ENCODE data around the gene EPHA5. TPM values are rescaled to one million over a fixed set of nuclear protein-coding genes. Genes with fewer than 3 reads are reported as not detected.
A peak's percentile ranks its signal among the peaks of the same experiment; 100 is the strongest.

The EPHA5 gene
- total RNA-seq, 1 donor from 2014 or later = 1.2 TPM

GRCh38 chr4:65370709-65371108 is 299.6 kb downstream of the EPHA5 start:
- H3K36me3 Mint-ChIP-seq (ENCODE audit: low read depth, unreplicated experiment) = no peaks in the 10 kb centered on the region
- Histone ChIP-seq H3K9me3 (ENCODE audit: insufficient read depth, low read depth, low read length) (no peaks in the 10 kb centered on the region), H3K27me3 (ENCODE audit: insufficient read depth, low read length) (no peaks in the 10 kb centered on the region), H3K4me2 (ENCODE audit: low read length) (no peak overlapping the region), H3K4me1 (ENCODE audit: insufficient read depth, low read length) (no peaks in the 10 kb centered on the region), H3K9ac (ENCODE audit: low read length) (no peak overlapping the region), H3K36me3 (ENCODE audit: insufficient read depth, low read length) (no peaks in the 10 kb centered on the region), H4K20me1 (ENCODE audit: insufficient read depth, low read length) (no peaks in the 10 kb centered on the region), H3K79me2 (ENCODE audit: insufficient read depth, low read length) (no peaks in the 10 kb centered on the region), H2AFZ (ENCODE audit: low read depth, low read length) (no peak overlapping the region), H3K4me3 (ENCODE audit: insufficient read depth, low read depth, low read length) (no peak overlapping the region), H3K27ac (ENCODE audit: low read depth, low read length) (no peak overlapping the region)
- no peaks in the 10 kb centered on the region for H3K4me1 Mint-ChIP-seq (ENCODE audit: low read depth, unreplicated experiment)
- DNase-seq (ENCODE audit: low read depth) = no peak
- no peaks in the 10 kb centered on the region for H3K27me3 Mint-ChIP-seq (ENCODE audit: low read depth, unreplicated experiment)
- TF ChIP-seq EZH2 (IDR thresholded peaks at IDR 0.05; ENCODE audit: insufficient read depth, low read length) (no peak), CTCF (IDR thresholded peaks at IDR 0.05; ENCODE audit: insufficient read depth, low read depth, low read length) (no peak)
- no peak for FAIRE-seq
- no peak overlapping the region for H3K27ac Mint-ChIP-seq (ENCODE audit: unreplicated experiment)
- no peaks in the 10 kb centered on the region for H3K9me3 Mint-ChIP-seq (ENCODE audit: unreplicated experiment)
- no peak overlapping the region for H3K4me3 Mint-ChIP-seq (ENCODE audit: unreplicated experiment)

- no peaks in the 10 kb centered on the region for H3K9me3 Mint-ChIP-seq (ENCODE audit: unreplicated experiment)
- Histone ChIP-seq H3K9me3 (ENCODE audit: insufficient read depth, low read depth, low read length) (no peaks in the 10 kb centered on the region), H3K27ac (ENCODE audit: low read depth, low read length) (no peak overlapping the region), H4K20me1 (ENCODE audit: insufficient read depth, low read length) (no peaks in the 10 kb centered on the region), H3K36me3 (ENCODE audit: insufficient read depth, low read length) (no peaks in the 10 kb centered on the region), H3K4me1 (ENCODE audit: insufficient read depth, low read length) (no peaks in the 10 kb centered on the region), H3K9ac (ENCODE audit: low read length) (no peak overlapping the region), H3K79me2 (ENCODE audit: insufficient read depth, low read length) (no peaks in the 10 kb centered on the region), H3K4me2 (ENCODE audit: low read length) (no peak overlapping the region), H3K27me3 (ENCODE audit: insufficient read depth, low read length) (no peaks in the 10 kb centered on the region), H3K4me3 (ENCODE audit: insufficient read depth, low read depth, low read length) (no peak overlapping the region), H2AFZ (ENCODE audit: low read depth, low read length) (no peak overlapping the region)
- no peaks in the 10 kb centered on the region for H3K27me3 Mint-ChIP-seq (ENCODE audit: low read depth, unreplicated experiment)
- H3K4me1 Mint-ChIP-seq (ENCODE audit: low read depth, unreplicated experiment) = no peaks in the 10 kb centered on the region
- FAIRE-seq (no peak), DNase-seq (ENCODE audit: low read depth) (peak; percentile 32)
- TF ChIP-seq EZH2 (IDR thresholded peaks at IDR 0.05; ENCODE audit: insufficient read depth, low read length) = no peak
- no peak for TF ChIP-seq CTCF (IDR thresholded peaks at IDR 0.05; ENCODE audit: insufficient read depth, low read depth, low read length)
- H3K36me3 Mint-ChIP-seq (ENCODE audit: low read depth, unreplicated experiment) = no peaks in the 10 kb centered on the region
- no peak overlapping the region for H3K27ac Mint-ChIP-seq (ENCODE audit: unreplicated experiment)
- H3K4me3 Mint-ChIP-seq (ENCODE audit: unreplicated experiment) = no peak overlapping the region
Measured at GRCh38 chr4:65367306-65367705, 303.0 kb downstream of the EPHA5 start.

GRCh38 chr4:65358914-65359313 is 311.4 kb downstream of the EPHA5 start:
- no peak overlapping the region for H2AFZ ChIP-seq (ENCODE audit: low read depth, low read length)
- no peak overlapping the region for H3K27ac ChIP-seq (ENCODE audit: low read depth, low read length)
- no peak overlapping the region for H3K9ac ChIP-seq (ENCODE audit: low read length)
- TF ChIP-seq CTCF (IDR thresholded peaks at IDR 0.05; ENCODE audit: insufficient read depth, low read depth, low read length) = no peak
- no peak for TF ChIP-seq EZH2 (IDR thresholded peaks at IDR 0.05; ENCODE audit: insufficient read depth, low read length)
- H3K27me3 Mint-ChIP-seq (ENCODE audit: low read depth, unreplicated experiment) = no peaks in the 10 kb centered on the region
- no peaks in the 10 kb centered on the region for H3K9me3 ChIP-seq (ENCODE audit: insufficient read depth, low read depth, low read length)
- H3K4me3 Mint-ChIP-seq (ENCODE audit: unreplicated experiment) = no peak overlapping the region
- H3K36me3 Mint-ChIP-seq (ENCODE audit: low read depth, unreplicated experiment) = no peaks in the 10 kb centered on the region
- DNase-seq (ENCODE audit: low read depth) (no peak), FAIRE-seq (no peak)
- H3K36me3 ChIP-seq (ENCODE audit: insufficient read depth, low read length) = no peaks in the 10 kb centered on the region
- no peak overlapping the region for H3K4me2 ChIP-seq (ENCODE audit: low read length)
- H3K4me3 ChIP-seq (ENCODE audit: insufficient read depth, low read depth, low read length) = no peak overlapping the region
- no peaks in the 10 kb centered on the region for H3K4me1 Mint-ChIP-seq (ENCODE audit: low read depth, unreplicated experiment)
- H3K79me2 ChIP-seq (ENCODE audit: insufficient read depth, low read length) = no peaks in the 10 kb centered on the region
- no peaks in the 10 kb centered on the region for H4K20me1 ChIP-seq (ENCODE audit: insufficient read depth, low read length)
- H3K27ac Mint-ChIP-seq (ENCODE audit: unreplicated experiment) = no peak overlapping the region
- H3K9me3 Mint-ChIP-seq (ENCODE audit: unreplicated experiment) = no peaks in the 10 kb centered on the region
- H3K27me3 ChIP-seq (ENCODE audit: insufficient read depth, low read length) = no peaks in the 10 kb centered on the region
- H3K4me1 ChIP-seq (ENCODE audit: insufficient read depth, low read length) = no peaks in the 10 kb centered on the region

Data from astrocyte (in vitro differentiated cells and primary cell).